Heart right ventricle (tissue), 16 donors: ENCODE measurements around the gene AKAP13. TPM values are rescaled to one million over a fixed set of nuclear protein-coding genes. Genes with fewer than 3 reads are reported as not detected.
A peak's percentile ranks its signal among the peaks of the same experiment; 100 is the strongest.

Experiments used
- ATAC-seq, 8 donors: fragments of 200-7000 bp; cut with Tn5 transposase; one replicate each; pipeline ENCODE4 v1.9.1; 2020; ENCODE audit warnings: mild to moderate bottlenecking in 8 of 8, moderate library complexity in 8 of 8, moderate number of reproducible peaks in 1 of 8
- DNase-seq, 2 donors: peaks; one replicate each; pipeline ENCODE4 v3.0.0-alpha.2; 2020
- H3K27ac ChIP-seq, 10 donors: fragments of 200-600 bp; sonication (generic) in 2 of 10; one replicate each; pipeline versions ENCODE4 v1.5.0 to v1.8.0; 2020 to 2022; ENCODE audit warnings: mild to moderate bottlenecking in 3 of 10
- H3K27me3 ChIP-seq, 7 donors: fragments of 200-600 bp; one replicate each; pipeline ENCODE4 v1.8.0; 2021 to 2022; ENCODE audit warnings: mild to moderate bottlenecking in 2 of 7
- H3K36me3 ChIP-seq, 9 donors: fragments of 200-600 bp; sonication (generic) in 1 of 9; one replicate each; pipeline versions ENCODE4 v1.5.0 to v1.8.0; 2020 to 2022; ENCODE audit warnings: mild to moderate bottlenecking in 2 of 9
- H3K4me1 ChIP-seq, 9 donors: fragments of 200-600 bp; sonication (generic) in 1 of 9; one replicate each; pipeline versions ENCODE4 v1.5.0 to v1.8.0; 2020 to 2022; ENCODE audit warnings: mild to moderate bottlenecking in 4 of 9
- H3K4me3 ChIP-seq, 10 donors: fragments of 200-600 bp; sonication (generic) in 2 of 10; one replicate each; pipeline versions ENCODE4 v1.5.0 to v1.8.0; 2020 to 2022; ENCODE audit warnings: mild to moderate bottlenecking in 7 of 10, moderate library complexity in 2 of 10
- H3K9me3 ChIP-seq, 11 donors: fragments of 200-600 bp in 10 of 11; sonication (generic) in 2 of 11; one replicate each; pipeline versions ENCODE4 v1.5.0 to v1.8.0; 2013 to 2022; ENCODE audit warnings: mild to moderate bottlenecking in 2 of 11, control low read depth in 1 of 11, moderate library complexity in 1 of 11
- CTCF ChIP-seq, 9 donors: fragments of 200-600 bp; sonication (generic) in 2 of 9; IDR thresholded peaks; one replicate each; pipeline versions ENCODE4 v1.5.0 to v1.8.0; 2021 to 2022; ENCODE audit warnings: antibody characterized with exemption in 9 of 9, mild to moderate bottlenecking in 5 of 9, moderate library complexity in 1 of 9
- WGBS, 2 donors: extraction: QIAGEN DNeasy Blood & Tissue Kit; methylation state at CpG; one replicate each; pipeline ENCODE4 v1.1.7; 2013; ENCODE audit warnings: inconsistent platforms in 1 of 2; 5-methylcytosine and 5-hydroxymethylcytosine counted together
- intact Hi-C, 10 donors: fragments of 100-400 bp; cut with DNase I; formaldehyde crosslinking; loops; one replicate each; pipeline versions ENCODE4 v1.11.1 to v1.14.2; 2022
- polyA plus RNA-seq, 2 donors: library from polyadenylated mRNA; stranded (reverse); fragments of 200-250 nt; gene quantifications; one replicate each; pipeline ENCODE4 v1.2.3, GENCODE V29; 2013
- total RNA-seq, 10 donors: library from RNA; stranded (reverse); fragmentation: NEBNext Ultra II Directional in 3 of 10; extraction: Animal tissue kit (Norgen Biotek cat#: 25700) in 3 of 10; gene quantifications; one replicate each; pipeline versions ENCODE4 v1.2.1 to v1.2.4, GENCODE V29; 2021 to 2023
- donor health status: Arrhythmogenic right ventricular cardiomyopathy.
- donor health status: ischemic (EF 13 %, LVEDD 7.1; RV severe dilation, severe dysfunction).
- donor health status: healthy with polysubstance abuse.
- donor health status: DM: no; HTN: yes; CAD: no.
- donor health status: DM: no; HTN: no; CAD: no.
- donor health status: ischemic (EF 25% LVEDD 6.9; RV normal size, moderate dysfunction).
- donor health status: ischemic (EF 25% LVEDD 5.7; RV mildly dilated, moderate dysfunction).
- donor health status: healthy.
- donor health status: DM: yes; HTN: yes; CAD: no.
- donor health status: Ischemic cardiomyopathy.
- donor health status: ischemic (EF 35%, LVEDD 5.7; RV mildly dilated, moderate dysfunction).
- donor health status: nonischemic (EF 11% LVEDD 7.7; RV severe dilation, severe dysfunction).
- donor health status: DM: yes; HTN: yes; CAD: no.
- donor health status: PGD.
- donor health status: ischemic (EF 29% LVEDD 5.4; RV normal size, mild dysfunction).
- donor health status: nonischemic (EF 23%, LVEDD 6.1; RV moderate dilation, normal function).

Gene AKAP13
- total and polyA plus RNA-seq, 12 donors = 89.3 to 645 (median 480) TPM

- intact Hi-C loops = loop anchor here in 5 of 10 donors (5.0 to 10.0 kb wide), 5 partner anchors 86 to 338 kb away; no protein-coding TSS in a partner anchor
- ATAC-seq = peak in 4 of 8 donors; percentile 7 to 22 (median 20)
These were observed 116.3 kb downstream of the AKAP13 start for GRCh38 chr15:85496551-85497171.

GRCh38 chr15:85497172-85497569 is 116.8 kb downstream of the AKAP13 start:
- WGBS, 2 donors = 70 to 74% methylated on average over 2 of the region's 2 CpGs

More at GRCh38 chr15:85496551-85497171, 116.3 kb downstream of the AKAP13 start:
- no peak for DNase-seq
- H3K27ac ChIP-seq = peak overlapping the region in 6 of 10 donors; percentile 0 to 59 (median 24)
- no peaks in the 10 kb centered on the region for H3K9me3 ChIP-seq
- H3K27me3 ChIP-seq = no peaks in the 10 kb centered on the region
- peaks cover 18 to 97% (median 90%) of the 10 kb centered on the region in 9 donors for H3K4me1 ChIP-seq
- no peak for TF ChIP-seq CTCF (IDR thresholded peaks at IDR 0.05)
- no peak overlapping the region for H3K4me3 ChIP-seq
- 29 to 34% methylated on average over 2 of the region's 2 CpGs for WGBS, 2 donors
- no peaks in the 10 kb centered on the region for H3K36me3 ChIP-seq

GRCh38 chr15:85498471-85498870 is 118.1 kb downstream of the AKAP13 start:
- H3K9me3 ChIP-seq = no peaks in the 10 kb centered on the region
- DNase-seq (no peak), ATAC-seq (no peak)
- H3K36me3 ChIP-seq = no peaks in the 10 kb centered on the region
- H3K4me3 ChIP-seq = no peak overlapping the region
- no peak for TF ChIP-seq CTCF (IDR thresholded peaks at IDR 0.05)
- intact Hi-C loops = loop anchor here in 5 of 10 donors (5.0 to 10.0 kb wide), 5 partner anchors 84 to 336 kb away; no protein-coding TSS in a partner anchor
- H3K27me3 ChIP-seq = no peaks in the 10 kb centered on the region
- peaks cover 18 to 99% (median 84%) of the 10 kb centered on the region in 9 donors for H3K4me1 ChIP-seq
- 81 to 91% methylated on average over 6 of the region's 6 CpGs for WGBS, 2 donors
- peak overlapping the region in 4 of 10 donors; percentile 61 to 90 (median 70) for H3K27ac ChIP-seq

More at GRCh38 chr15:85497172-85497569, 116.8 kb downstream of the AKAP13 start:
- intact Hi-C loops = loop anchor here in 5 of 10 donors (5.0 to 10.0 kb wide), 5 partner anchors 85 to 338 kb away; no protein-coding TSS in a partner anchor
- no peak for DNase-seq
- H3K4me1 ChIP-seq = peaks cover 18 to 97% (median 92%) of the 10 kb centered on the region in 9 donors
- H3K27ac ChIP-seq = peak overlapping the region in 4 of 10 donors; percentile 0 to 59 (median 12)
- no peak for ATAC-seq
- H3K4me3 ChIP-seq = no peak overlapping the region
- no peaks in the 10 kb centered on the region for H3K9me3 ChIP-seq
- no peak for TF ChIP-seq CTCF (IDR thresholded peaks at IDR 0.05)
- no peaks in the 10 kb centered on the region for H3K36me3 ChIP-seq
- H3K27me3 ChIP-seq = no peaks in the 10 kb centered on the region

- intact Hi-C loops = loop anchor here in 5 of 10 donors (5.0 to 10.0 kb wide), 5 partner anchors 83 to 335 kb away; no protein-coding TSS in a partner anchor
- peaks cover 18 to 98% (median 75%) of the 10 kb centered on the region in 9 donors for H3K4me1 ChIP-seq
- peak overlapping the region; percentile 16 to 90 (median 64) for H3K27ac ChIP-seq
- H3K4me3 ChIP-seq = peak overlapping the region in 1 of 10 donors; percentile 4
- ATAC-seq (peak in 1 of 8 donors; percentile 6), DNase-seq (no peak)
- TF ChIP-seq CTCF (IDR thresholded peaks at IDR 0.05) = no peak
- H3K36me3 ChIP-seq = no peaks in the 10 kb centered on the region
- H3K27me3 ChIP-seq = no peaks in the 10 kb centered on the region
- WGBS, 2 donors = 40 to 42% methylated on average over 7 of the region's 7 CpGs
- H3K9me3 ChIP-seq = no peaks in the 10 kb centered on the region
These were observed 119.0 kb downstream of the AKAP13 start for GRCh38 chr15:85499371-85499887.
